ENCODE data around the gene KLK10.

DNA sequence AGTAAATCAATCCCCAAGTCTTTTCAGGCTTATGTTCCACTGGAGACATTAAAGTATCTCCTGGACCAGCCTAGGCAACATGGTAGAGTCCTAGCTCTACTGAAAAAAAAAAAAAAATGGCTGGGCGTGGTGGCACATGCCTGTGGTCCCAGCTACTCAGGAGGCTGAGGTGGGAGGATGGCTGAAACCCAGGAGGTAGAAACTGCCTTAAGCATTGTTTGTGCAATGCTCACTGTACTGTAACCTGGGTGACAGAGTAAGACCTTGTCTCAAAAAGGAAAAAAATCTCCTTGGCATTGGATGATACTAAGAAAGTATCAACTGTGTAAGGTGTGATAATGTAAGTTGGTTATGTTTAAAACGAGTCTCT is 26.9 kb downstream of the KLK10 start:
- TF ChIP-seq POLR2AphosphoS5 (IDR thresholded peaks at IDR 0.05; ENCODE audit: low read depth, low read length) (no peak), CTCF (IDR thresholded peaks at IDR 0.05) (no peak), REST (IDR thresholded peaks at IDR 0.05; ENCODE audit: insufficient read depth in 1 of 2, low read depth in 2 of 2, low read length in 1 of 2) (no peak)

All from Panc1 (cell line).